GM18499 (cell line): ENCODE measurements around the gene MAPK8IP3.

Source experiments
- ATAC-seq: cut with Tn5 transposase; IDR thresholded peaks from one replicate; pipeline ENCODE4 v1.9.1; 2021; ENCODE audit warnings: moderate number of reproducible peaks; ENCODE audit not compliant: insufficient read depth, unreplicated experiment

MAPK8IP3 gene

GRCh38 chr16:1771864-1772361 is 65.9 kb downstream of the MAPK8IP3 start:
- no peak for ATAC-seq

GRCh38 chr16:1772362-1772907 is 66.4 kb downstream of the MAPK8IP3 start, which contains the start of gene EME2:
Gene EME2, plus strand, starts transcription at chr16:1772810. Its CDS starts 418 bp downstream, at chr16:1773228.
- ATAC-seq = no peak

DNA sequence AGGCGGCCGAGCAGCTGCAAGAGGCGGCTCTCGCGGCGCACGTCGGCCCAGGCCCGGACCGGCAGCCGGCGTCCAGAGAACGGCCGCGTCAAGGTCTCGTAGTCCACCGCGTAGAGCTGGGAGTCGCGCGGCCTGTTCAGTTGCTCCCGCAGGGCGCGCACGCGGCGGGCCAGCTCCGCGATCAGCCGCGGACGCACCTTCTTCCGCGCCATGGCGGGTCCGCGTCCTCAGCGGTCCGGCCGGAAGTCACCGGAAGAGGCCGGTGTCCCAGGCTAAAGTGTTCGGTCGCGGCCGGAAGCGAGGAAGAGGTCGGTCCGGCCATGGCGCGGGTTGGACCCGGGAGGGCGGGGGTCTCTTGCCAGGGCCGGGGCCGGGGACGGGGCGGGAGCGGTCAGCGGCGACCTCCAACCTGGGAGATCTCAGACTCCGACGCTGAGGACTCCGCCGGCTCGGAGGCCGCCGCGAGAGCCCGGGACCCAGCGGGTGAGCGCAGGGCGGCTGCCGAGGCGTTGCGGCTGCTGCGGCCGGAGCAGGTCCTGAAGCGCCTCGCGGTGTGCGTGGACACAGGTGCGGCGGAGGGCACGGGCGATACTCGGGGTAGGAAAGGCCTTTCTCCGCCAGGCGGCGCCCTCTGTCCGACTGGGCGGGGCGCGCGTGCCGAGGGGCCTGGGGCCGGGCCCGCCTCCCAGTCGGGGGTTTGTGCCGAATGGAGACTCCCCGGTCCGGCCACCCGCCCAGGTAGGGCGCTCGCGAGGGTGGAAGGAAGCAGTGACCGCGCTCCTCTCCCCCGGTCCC is 67.1 kb downstream of the MAPK8IP3 start, which contains the start of gene MRPS34:
MRPS34 (minus strand) TSS at position 227 of the 795 bp plus-strand sequence; CDS start at position 212, 15 bp downstream.
- ATAC-seq = no peak

GRCh38 chr16:1773703-1774447 is 67.9 kb downstream of the MAPK8IP3 start:
- ATAC-seq = no peak

GRCh38 chr16:1774448-1774780 is 68.4 kb downstream of the MAPK8IP3 start:
- ATAC-seq = no peak

DNA sequence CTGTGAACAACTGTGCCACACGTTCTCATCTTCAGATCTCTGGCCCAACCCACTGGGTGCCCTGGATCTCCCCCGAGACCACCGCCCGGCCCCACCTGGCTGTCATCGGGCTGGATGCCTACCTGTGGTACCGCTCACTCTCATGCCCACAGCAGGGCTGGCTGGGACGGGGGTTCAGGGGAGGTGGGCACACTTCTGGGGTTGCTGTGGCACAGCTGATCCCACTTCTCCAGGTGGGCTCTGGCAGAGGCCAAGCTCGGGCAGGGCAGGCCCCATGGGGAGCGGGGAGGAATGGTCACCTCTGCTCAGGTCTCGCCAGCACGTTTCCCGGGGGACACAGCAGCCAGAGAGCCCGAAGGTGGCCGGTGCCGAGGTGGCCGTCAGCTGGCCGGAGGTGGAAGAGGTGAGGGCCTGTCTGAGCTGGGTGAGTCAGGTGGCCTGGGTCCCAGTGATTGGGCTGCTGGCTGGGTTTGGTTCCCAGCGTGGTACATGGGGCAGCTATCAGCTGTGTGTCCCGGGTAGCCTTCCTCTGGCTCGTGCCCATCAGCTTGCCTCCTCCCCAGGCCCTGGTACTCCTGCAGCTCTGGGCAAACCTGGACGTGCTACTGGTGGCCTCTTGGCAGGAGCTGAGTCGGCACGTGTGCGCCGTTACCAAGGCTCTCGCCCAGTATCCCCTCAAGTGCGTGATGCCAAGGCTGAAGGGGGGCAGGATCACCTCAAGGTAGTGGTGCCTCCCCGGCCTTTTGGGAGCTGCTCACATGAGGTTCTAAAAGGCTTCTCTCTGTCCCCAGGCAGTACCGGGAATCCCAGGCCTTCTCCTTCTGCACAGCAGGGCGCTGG is 69.2 kb downstream of the MAPK8IP3 start:
- ATAC-seq = no peak

GRCh38 chr16:1775846-1776671 is 70.1 kb downstream of the MAPK8IP3 start:
- ATAC-seq = no peak

DNA sequence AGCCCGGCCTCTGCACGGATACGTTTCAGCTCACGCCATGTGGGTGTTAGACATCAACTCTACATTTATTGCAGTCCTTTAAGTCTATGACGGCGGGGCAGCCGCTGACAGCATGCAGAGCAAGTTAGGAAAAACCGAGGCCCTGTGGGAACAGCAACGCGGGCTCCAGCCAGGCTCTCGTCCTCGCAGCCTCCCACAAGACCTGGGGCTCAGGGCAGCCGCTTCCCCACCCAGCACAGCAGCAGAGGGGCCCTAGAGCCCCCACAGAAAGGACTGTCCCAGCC is 70.6 kb downstream of the MAPK8IP3 start:
- no peak for ATAC-seq

- ATAC-seq = no peak
Measured at GRCh38 chr16:1776991-1777374, 71.0 kb downstream of the MAPK8IP3 start.

DNA sequence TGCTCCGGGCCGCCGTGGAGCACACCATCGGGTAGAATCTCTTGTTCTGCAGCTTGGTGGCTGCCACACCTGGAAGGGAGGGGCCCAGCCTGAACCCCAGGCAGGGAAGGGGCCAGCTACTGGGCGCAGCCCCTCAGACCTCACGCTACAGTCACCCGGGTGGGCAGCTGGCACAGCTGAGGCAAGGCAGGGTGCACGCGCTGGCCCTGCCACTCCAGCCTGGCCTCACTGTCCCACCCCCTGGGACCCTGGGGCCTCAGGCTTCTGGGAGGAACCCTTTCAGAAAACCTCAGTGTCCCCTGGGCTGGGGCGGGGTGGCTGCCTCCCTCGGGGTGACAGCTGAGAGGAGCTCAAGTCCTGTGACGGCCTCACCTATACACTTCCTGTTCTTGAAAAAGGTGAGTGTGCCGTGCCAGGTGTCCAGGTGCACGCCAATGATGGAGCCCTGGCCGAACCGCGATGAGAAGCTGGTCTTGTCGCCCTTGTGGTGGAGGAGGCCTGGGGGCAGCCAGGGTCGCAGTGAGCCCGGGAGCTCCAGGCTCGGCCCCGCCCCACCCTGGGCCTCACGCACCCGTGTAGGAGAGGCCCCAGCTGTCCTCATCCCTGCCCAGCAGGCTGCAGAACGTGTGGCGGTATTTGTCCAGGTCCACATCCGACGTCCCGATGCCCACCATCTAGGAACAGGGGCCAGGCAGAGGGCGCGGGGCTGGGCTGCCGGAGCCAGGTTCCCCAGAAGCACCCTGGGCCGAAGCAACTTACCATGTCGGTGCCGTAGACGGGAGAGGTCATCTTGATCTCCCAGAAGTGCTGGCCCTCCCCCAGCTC is 71.6 kb downstream of the MAPK8IP3 start:
- no peak for ATAC-seq

DNA sequence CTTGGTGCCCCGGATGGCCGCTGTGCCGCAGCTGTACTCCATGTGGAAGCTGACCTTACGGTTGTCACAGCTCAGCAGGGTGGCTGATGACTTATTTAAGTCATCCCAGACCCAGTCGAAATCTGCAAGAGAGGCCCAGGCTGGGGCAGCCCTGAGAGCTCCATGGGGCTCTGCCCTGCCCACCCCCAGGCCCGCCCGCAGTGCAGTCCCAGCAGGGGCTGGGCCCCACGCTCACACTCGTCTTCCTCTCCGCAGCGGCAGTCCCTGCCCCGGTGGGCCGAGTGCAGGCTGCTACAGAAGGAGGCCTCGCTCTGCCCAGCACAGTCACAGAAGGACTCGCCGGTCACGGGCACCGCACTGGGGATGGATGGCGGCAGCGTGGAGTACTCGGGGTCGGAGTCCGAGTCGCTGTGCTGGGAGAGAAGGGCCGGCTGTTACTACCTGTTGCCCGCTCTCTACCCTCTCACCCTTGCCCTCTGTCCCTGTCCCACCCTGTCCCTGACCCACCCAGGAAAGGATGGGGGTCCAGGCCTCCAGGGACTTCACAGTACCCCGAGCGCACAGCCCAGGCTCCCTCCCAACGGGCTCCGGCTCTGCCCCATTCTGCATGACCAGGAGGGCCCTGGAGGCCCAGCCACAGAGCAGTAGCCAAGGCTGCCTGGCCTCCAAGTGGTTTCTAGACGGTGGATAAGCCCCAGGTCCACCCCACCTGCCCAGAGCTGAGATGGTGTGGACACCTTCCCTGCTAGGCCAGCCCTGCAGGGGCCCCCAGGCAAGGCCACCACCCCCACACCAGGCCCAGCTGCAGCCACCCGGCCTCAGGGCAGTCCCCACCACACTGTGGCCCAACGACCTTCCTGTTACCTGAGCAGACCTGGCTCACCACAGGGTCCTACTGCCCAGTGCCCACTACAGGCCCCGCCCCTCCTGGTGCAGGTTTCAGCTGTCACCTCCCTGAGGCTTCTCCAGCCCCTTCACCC is 72.5 kb downstream of the MAPK8IP3 start:
- ATAC-seq = no peak

DNA sequence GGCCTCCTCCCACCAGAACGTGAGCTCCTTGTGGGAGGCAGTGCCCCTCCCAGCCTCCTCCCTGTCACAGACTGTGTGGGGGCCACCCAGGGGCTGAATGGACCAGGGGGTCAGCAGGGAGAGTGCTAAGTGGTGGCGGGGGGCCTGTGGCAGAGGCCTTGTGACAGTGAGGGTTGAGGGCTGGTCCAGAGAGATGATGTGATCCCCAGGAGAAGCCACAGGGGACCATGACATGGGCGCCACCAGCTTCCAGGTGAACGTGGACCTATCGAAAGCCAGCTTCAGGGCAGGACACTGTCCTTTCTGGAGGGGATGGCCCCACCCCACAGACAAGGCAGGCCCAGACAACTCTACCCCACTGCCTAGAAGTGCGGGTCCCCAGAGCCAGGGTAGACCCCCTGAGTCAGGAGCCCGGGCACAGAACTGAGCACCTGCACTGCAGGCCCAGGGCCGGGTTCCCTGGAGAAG is 73.3 kb downstream of the MAPK8IP3 start:
- ATAC-seq = no peak

- ATAC-seq = no peak
Measured at GRCh38 chr16:1779741-1780676, 74.0 kb downstream of the MAPK8IP3 start.

DNA sequence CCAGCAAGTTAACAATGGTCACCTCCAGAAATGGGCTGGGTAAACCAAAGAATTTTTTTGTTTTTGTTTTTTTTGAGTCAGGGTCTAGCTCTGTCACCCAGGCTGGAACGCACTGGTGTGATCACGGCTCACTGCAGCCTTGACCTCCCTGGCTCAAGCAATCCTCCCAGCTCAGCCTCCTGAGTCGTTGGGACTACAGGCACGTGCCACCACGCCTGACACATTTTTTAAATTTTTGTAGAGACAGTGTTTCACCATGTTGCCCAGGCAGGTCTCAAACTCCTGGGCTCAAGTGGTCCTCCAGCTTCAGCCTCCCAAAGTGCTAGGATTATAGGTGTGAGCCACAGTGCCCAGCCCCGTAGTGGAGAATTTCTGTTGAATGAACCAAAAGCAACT is 74.7 kb downstream of the MAPK8IP3 start:
- ATAC-seq = no peak

DNA sequence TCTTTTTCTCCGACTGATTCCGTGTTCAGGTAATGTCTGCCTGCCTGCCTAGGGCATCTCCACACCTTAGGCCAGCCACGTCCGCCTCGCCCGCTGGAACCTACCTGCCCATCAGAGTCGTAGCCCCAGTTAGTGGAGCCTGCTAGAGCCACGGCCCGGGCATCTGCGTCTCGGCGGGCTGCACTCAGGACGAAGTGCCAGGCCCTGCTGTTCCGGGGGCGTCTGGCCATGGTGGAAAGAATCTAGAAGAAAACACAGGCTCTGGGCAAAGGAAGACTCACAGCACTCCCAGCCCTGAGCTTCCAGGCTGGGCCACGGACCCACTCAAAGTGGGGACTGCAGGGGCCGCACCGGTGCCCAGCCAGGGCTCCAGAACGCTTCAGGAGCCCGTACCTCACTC is 75.3 kb downstream of the MAPK8IP3 start:
- no peak for ATAC-seq

DNA sequence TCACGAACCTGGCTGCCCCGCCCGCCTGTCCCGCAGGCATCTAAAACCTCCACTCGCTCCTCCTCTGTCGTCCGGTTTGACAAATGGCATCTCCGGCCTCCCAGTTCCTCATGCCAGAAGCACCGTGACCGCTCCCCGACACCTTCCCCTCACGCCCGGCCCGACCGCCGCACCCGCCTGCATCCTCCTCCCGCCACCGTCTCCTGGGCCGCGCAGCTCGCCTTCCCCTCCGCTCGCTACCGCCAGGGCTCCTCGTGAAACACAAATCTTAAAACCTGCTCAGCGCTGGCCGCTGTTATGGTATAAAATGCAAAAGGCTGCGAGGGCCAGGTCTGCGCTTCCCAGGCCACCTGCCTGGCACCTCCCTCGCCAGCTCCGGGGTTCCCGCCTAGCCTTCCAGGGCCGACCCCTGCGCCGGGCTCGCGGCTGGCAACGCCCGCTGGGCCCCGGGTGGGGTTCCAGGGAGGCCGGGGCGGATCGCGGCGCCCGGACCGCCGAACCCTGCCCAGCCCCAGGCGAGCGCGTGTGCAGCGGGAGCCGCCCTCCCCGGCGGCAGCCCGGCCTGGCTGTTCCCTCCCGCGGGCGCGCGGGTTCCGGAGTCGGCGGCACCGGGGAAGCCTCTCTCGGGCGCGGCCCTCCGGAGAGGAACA is 75.9 kb downstream of the MAPK8IP3 start:
- ATAC-seq = no peak
